Chondrocyte (in vitro differentiated cells): Measurements from ENCODE around the gene DDX10. TPM values are rescaled to one million over a fixed set of nuclear protein-coding genes. Genes with fewer than 3 reads are reported as not detected.
A peak's percentile ranks its signal among the peaks of the same experiment; 100 is the strongest.

Experiments
- DNase-seq: peaks from one replicate; pipeline ENCODE4 v3.0.0; 2021; ENCODE audit warnings: mixed read lengths, low spot score
- H3K27ac Mint-ChIP-seq: one replicate; pipeline ENCODE4 v1.8.0; 2021; ENCODE audit warnings: mild to moderate bottlenecking, moderate library complexity, mixed read lengths; ENCODE audit not compliant: unreplicated experiment
- H3K27me3 Mint-ChIP-seq: 2 replicates; pipeline ENCODE4 v1.8.0; 2021; ENCODE audit warnings: low read depth, mixed read lengths
- H3K36me3 Mint-ChIP-seq: 2 replicates; pipeline ENCODE4 v1.8.0; 2021; ENCODE audit warnings: low read depth, mixed read lengths
- H3K4me1 Mint-ChIP-seq: 2 replicates; pipeline ENCODE4 v1.8.0; 2021; ENCODE audit warnings: low read depth, mild to moderate bottlenecking, mixed read lengths
- H3K4me3 Mint-ChIP-seq: one replicate; pipeline ENCODE4 v1.8.0; 2021; ENCODE audit warnings: mild to moderate bottlenecking, moderate library complexity, mixed read lengths; ENCODE audit not compliant: unreplicated experiment
- H3K9me3 Mint-ChIP-seq: 2 replicates; pipeline ENCODE4 v1.8.0; 2021; ENCODE audit warnings: low read depth, mixed read lengths
- total RNA-seq: library from RNA; stranded (reverse); gene quantifications from 3 replicates; pipeline ENCODE4 v1.2.1, GENCODE V29; 2021
- TF ChIP-seq, protein P1 (sequence below): fragments of 200-600 bp; sonication (generic); IDR thresholded peaks from 2 replicates; pipeline ENCODE4 v1.5.0; 2021; ENCODE audit warnings: antibody characterized with exemption, mild to moderate bottlenecking, moderate library complexity

The DDX10 gene
- total RNA-seq, 1 donor from 2014 or later, result 25.3 TPM

DNA sequence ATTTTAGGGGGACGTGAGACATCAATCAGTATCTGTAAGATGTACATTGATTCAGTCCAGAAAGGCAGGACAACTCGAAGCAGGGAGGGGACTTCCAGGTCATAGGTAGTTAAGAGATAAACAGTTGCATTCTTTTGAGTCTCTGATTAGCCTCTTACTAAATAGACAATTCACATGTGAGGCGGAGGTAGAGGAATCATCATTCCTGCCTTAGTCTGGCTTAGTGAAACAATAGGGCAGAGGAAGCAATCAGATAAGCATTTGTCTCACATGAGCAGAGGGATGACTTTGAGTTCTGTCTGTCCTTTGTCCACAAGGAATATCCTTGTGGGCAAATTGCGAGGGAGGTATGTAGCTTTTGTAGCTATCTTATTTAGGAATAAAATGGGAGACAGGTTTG, 248.3 kb downstream of the DDX10 start:
- peak overlapping the region; percentile 68 for H3K27ac Mint-ChIP-seq
- H3K9me3 Mint-ChIP-seq, result no peaks in the 10 kb centered on the region
- DNase-seq, result no peak
- no peaks in the 10 kb centered on the region for H3K36me3 Mint-ChIP-seq
- TF ChIP-seq, protein P1, sequence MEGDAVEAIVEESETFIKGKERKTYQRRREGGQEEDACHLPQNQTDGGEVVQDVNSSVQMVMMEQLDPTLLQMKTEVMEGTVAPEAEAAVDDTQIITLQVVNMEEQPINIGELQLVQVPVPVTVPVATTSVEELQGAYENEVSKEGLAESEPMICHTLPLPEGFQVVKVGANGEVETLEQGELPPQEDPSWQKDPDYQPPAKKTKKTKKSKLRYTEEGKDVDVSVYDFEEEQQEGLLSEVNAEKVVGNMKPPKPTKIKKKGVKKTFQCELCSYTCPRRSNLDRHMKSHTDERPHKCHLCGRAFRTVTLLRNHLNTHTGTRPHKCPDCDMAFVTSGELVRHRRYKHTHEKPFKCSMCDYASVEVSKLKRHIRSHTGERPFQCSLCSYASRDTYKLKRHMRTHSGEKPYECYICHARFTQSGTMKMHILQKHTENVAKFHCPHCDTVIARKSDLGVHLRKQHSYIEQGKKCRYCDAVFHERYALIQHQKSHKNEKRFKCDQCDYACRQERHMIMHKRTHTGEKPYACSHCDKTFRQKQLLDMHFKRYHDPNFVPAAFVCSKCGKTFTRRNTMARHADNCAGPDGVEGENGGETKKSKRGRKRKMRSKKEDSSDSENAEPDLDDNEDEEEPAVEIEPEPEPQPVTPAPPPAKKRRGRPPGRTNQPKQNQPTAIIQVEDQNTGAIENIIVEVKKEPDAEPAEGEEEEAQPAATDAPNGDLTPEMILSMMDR, result no peak
- no peak overlapping the region for H3K4me3 Mint-ChIP-seq
- peaks cover 23% of the 10 kb centered on the region for H3K4me1 Mint-ChIP-seq
- H3K27me3 Mint-ChIP-seq, result no peaks in the 10 kb centered on the region

DNA sequence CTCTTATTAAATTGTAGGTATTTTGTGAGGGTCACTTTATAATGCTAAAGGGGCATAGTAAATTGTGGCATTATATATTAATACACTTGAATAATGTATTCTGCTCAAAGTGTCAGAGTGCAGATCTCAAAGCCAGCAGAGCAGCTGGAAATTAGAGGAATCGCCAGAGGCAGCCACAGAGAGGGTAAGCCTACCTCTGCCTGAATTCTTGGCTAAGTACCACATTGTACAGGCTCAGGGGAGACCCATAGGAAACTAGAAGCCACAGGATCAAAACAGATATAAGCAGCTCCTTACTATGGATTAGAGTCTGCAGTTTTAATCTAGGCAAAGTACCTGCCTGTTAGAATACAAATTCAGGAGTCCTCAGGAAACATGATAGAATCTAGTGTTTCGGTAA, 249.3 kb downstream of the DDX10 start:
- TF ChIP-seq, protein P1, result no peak
- no peaks in the 10 kb centered on the region for H3K36me3 Mint-ChIP-seq
- DNase-seq, result no peak
- no peak overlapping the region for H3K27ac Mint-ChIP-seq
- peaks cover 23% of the 10 kb centered on the region for H3K4me1 Mint-ChIP-seq
- no peaks in the 10 kb centered on the region for H3K9me3 Mint-ChIP-seq
- H3K4me3 Mint-ChIP-seq, result no peak overlapping the region
- no peaks in the 10 kb centered on the region for H3K27me3 Mint-ChIP-seq

DNA sequence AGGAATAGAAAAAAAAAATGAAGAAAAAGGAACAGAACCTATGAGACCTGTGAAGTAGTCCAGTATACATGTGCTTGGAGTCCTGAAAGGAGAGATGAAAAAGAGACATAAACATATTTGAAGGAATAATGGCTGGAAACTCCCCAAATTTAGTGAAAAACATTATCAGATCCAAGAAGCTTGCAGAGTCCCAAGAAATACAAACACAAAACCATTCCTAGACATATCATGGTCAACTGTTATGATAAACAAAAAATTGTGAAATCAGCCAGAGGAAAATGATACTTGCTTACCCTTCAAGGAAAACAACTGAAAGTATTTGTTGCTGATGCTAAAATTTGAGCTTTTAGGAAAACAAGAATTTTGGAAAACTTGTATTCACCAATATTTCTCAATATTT, 250.1 kb downstream of the DDX10 start:
- Mint-ChIP-seq H3K27me3 (no peaks in the 10 kb centered on the region), H3K36me3 (no peaks in the 10 kb centered on the region), H3K4me3 (no peak overlapping the region), H3K27ac (no peak overlapping the region), H3K9me3 (no peaks in the 10 kb centered on the region), H3K4me1 (peaks cover 23% of the 10 kb centered on the region)
- DNase-seq, result no peak
- TF ChIP-seq, protein P1, result no peak

DNA sequence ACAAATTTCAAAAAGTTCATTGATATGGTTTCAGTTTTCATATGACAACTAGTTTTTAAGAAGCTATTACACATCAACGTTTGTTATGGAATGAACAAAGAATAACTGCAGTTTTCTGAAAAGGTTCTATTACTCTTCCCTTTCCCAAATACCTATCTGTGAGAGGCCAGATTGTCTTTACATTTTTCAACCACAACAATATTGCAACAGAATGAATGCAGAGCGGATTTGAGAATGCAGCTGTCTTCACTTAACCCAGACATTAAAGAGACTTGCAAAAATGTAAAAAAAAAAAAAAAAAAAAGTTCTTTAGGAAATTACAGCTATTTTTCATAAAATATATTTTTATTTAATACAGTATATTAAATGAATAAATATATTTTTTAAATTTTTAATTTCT, 250.8 kb downstream of the DDX10 start:
- H3K4me3 Mint-ChIP-seq, result no peak overlapping the region
- no peak overlapping the region for H3K27ac Mint-ChIP-seq
- H3K27me3 Mint-ChIP-seq, result no peaks in the 10 kb centered on the region

DNA sequence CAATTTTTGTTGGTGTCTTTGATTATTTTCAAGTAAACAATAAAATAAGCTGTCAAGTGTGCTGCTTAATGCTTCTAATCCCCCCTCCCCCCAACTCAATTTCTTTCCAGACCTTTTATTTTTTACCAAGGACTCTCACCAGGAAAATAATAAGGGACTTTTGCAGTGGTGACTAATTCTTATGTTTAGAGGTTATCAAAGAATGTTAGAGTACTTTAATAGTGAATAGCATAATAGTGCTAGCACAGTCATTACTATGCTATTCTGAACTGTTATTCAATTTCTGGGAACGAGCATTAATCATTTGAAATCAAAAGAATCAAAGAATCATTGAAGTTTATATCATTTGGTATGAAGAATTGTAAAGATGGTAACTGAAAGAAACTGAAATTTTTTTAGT, 251.4 kb downstream of the DDX10 start:
- Mint-ChIP-seq H3K36me3 (no peaks in the 10 kb centered on the region), H3K9me3 (no peaks in the 10 kb centered on the region), H3K27ac (no peak overlapping the region), H3K4me3 (no peak overlapping the region), H3K4me1 (peaks cover 23% of the 10 kb centered on the region), H3K27me3 (no peaks in the 10 kb centered on the region)
- DNase-seq, result no peak
- TF ChIP-seq, protein P1, result no peak

More for the DNA sequence above, 250.8 kb downstream of the DDX10 start:
- H3K4me1 Mint-ChIP-seq, result peaks cover 23% of the 10 kb centered on the region
- H3K36me3 Mint-ChIP-seq, result no peaks in the 10 kb centered on the region
- H3K9me3 Mint-ChIP-seq, result no peaks in the 10 kb centered on the region
- DNase-seq, result no peak
- TF ChIP-seq, protein P1, result no peak
